GM04503 (cell line): ENCODE results near the gene ENTHD1.

Experiments
- DNase-seq: peaks from one replicate; pipeline ENCODE4 v3.0.0-alpha.2; 2012; ENCODE audit warnings: low read depth

ENTHD1 gene

DNA sequence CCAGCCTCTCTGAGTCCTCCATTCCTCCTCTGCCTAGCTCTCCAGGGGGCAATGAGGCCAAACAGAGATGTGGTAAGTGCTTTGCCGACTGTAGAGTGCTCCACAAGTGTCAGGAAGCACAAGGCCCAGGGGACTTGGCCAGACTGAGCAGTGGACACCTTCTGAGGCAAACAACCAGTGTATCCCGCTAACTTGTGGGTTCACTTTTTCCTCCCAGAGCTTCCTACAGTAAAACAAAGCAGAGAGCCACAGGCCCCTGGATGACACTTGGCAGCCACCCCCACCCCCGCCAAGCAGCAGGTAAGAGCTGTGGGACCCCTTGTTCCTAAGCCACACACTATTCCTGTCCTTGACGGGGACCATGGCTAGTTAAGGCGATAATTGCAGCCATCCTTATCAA is 162.1 kb downstream of the ENTHD1 start:
- no peak for DNase-seq

DNA sequence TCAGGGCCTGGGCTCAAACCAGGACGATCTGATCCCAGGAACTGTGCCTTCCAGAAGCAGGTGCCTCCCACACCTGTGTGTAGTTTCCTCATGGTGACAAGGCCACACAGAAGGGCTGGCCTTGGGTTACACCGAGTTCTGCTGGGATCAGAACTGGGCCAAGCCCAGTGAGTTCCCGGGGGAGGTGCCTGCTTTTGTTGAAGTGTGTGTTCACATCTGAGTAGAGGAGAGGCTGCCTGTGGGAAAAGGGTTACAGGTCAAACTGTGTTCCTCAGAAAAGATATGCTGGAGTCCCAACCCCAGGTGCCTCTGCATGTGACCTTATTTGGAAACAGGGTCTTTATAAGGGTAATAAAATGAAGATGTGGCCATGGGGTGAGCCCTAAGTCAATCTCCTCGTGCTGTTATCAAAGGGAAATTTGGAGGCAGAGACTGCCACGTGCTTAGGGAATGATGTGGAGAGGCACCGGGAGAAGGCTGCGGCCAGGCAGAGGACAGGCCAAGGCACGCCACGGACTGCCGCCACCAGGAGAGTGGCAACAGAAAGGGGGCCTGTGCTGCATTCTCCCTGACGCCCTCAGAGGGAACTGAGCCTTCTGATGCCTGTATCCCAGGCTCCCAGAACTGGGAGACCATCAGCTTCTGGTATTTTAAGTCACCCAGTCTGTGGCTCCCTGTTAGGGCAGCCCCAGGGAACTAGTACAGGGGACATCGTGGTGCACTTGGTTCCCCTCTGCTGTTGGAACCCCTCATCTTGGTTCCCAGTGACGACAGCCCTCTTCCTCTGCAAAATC is 164.2 kb downstream of the ENTHD1 start:
- DNase-seq = no peak

DNA sequence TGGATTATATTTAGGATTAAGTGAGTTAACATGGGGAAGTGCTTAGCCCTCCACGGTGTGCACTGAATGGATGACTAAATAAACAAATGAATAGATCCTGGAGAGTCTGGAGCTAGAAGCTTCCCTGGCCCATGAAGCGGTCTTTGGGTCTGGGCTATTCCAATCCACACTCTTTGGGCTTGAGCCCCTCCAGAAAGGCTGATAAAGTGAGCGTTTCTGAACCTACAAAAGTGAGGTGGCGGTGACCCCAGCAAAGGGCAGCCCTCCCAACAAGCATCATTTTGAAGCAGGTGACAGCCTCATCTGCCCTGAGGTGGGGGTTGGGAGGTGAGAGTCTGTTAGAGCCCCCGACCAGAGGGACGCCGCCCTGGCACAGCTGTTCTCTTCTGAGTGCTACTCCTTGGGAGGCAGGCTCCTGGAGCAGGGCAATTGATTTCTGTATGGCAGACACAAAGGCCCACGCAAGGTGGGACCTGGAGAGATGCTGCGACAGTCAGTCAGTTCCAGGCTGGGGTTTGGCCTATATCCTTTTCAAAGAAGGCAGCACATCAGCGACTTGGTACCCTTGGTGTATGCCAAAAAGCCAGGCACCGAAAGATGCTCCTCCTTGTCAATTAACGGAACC is 165.2 kb downstream of the ENTHD1 start:
- DNase-seq = no peak

DNA sequence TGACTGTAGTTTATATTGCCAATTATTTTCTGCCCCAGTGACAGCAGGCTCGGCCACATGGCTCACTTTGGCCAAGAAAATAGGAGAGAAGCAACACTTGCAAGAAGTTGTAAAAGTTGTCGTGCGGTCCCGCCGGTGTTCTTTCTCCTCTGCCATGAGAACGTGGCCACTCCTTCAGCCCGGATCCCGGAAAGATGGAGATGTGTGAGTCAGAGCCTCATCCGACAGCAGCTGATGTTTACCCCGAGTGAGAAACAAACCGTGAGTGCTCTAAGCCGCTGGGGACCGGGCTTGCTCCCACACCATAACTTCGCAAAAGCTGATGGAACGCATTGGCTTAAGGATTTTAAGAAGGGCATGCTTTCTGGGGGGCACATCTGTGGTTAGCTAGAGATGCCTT is 166.0 kb downstream of the ENTHD1 start:
- no peak for DNase-seq

DNA sequence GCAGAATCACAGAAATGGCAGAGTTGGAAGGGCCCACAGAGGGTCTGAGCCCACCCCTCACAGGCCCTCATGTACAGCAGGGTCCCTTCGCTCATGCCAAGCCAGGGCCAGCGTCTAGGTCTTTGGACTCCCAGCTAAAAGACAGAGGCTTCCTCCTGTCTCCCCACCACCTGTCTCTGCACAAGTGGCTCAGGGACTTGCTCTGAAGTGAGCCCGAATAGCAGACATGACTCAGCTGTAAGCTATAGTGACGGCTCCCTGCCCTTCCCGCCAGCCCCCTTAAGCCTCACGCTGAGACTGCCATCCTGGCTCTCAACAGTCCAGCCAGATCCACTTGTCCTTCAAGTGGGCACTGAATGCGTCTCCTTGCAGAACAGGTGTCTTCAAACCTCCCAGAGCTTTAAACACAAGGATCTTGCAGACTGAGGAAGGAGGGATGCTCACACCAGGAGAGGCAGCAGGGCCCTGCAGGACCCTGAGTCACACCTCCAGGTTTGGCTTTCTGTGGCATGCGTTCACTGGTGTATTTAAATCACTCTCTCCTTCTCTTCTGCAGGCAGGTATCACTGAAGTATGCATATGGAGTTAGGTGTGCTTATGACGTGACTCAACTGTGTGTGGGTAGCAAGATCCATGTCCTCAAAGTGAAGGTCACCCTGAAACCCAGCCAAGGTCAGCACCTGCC is 168.1 kb downstream of the ENTHD1 start:
- DNase-seq = no peak

DNA sequence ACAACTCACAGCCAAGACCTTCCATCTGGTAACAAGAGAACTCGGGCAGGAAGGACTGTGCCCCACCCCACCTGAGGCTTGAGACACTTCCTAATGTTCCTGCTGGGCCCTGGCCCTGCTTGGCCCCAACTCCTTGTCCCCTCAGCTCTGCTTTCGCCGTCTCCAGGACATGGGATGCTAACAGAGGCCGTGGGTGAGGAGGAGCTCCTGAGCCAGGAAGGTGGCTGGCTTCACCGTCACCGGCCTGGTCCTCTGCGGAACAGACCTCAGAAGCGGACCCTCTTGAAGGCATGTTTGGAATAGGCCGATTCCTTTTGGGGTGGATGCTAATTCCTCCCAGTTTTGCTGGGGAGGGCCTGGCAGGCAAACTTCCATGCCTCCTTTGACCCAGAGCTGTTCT is 168.7 kb downstream of the ENTHD1 start:
- DNase-seq = no peak

DNA sequence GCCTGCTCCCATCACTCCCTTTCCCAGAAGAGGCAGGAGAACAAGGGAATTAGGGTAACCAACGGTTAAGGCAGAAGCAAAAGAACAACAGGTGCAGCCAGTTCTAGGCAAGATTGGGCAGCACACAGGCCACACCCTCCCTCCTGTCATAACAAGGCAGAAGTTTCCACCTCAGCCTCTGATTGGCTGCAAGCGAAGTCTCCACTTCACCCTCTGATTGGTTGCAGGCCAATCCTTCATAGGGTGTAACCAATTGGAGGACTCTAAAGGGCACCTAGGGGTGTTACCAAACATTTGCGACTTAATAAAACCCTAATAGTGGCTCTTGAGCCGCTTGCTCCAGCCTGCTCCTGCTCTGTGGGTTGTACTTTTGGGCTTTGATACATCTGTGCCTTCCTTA is 169.2 kb downstream of the ENTHD1 start:
- DNase-seq = no peak

DNA sequence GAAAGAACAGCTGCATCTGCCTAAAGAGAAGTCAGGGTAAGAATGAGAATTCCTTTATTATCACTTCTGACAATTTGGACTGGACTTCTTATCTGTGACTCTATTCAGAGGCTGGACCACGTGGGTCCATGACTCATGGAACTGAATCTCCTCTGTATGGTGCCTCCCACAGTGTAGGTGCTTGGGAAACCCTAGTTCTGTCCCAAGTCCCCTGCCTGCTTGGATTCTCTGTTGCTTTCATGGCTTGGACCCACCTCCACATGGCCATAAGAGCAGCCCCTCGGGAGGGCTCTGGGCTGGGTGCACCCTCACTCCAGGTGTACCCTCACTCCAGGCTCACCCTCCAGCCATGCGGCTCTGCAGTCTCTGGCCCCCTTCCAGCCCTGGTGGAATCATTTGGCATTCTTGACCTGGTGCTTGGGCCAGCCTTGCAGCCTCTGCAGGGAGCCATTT is 169.6 kb downstream of the ENTHD1 start:
- DNase-seq = no peak

DNA sequence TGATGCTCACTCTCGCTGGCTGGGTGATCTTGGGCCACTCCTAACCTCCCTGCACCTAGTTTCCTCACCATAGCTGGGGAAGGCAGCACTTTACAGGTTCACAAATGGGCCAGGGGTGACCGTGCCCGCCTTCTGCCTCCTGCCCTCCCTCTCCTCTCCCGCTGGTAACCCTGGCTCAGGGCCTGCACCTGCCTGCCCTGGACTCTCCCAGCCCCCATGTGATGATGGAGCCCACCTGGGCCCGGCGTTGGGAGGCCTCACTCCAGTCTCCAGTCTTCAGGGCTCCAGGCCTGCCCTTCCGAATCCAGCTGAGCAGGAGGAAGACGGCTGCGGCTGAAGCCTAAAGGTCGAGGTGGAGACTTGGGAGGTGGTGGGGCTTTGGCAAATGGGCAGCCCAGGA is 170.1 kb downstream of the ENTHD1 start:
- DNase-seq = no peak

DNA sequence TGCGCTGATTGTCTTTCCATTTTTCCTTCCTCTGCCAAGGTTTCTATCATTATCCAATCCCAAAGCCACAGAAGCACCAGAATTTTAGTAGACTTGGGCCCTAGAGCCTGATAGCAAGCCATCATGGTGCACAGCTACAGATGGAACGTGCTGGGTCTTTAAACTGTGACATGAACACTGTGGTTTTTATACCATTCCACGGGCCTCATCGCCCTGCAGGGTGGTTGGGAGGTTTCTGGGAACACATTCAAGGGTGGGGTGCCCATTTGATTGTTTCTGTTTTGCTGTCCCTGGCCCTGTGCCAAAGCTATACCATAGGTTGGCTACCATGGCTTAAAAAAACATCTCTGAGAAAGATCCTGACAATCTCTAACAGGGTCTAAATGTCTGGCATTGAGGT is 171.1 kb downstream of the ENTHD1 start:
- no peak for DNase-seq

DNA sequence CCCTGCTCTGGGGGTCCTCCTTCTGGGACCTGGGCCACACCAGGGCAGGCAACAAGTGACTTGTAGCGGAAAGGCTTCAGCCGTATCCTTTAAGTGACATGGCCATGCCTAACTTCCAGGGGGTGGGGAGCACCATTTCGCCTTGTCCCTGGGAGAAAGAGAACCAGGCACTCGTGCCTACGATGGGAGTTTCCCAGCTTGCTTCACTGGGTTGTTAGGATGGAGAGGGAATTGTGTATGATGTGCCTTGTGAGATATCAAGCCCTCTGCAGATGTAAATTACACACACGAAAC is 171.6 kb downstream of the ENTHD1 start:
- no peak for DNase-seq

DNA sequence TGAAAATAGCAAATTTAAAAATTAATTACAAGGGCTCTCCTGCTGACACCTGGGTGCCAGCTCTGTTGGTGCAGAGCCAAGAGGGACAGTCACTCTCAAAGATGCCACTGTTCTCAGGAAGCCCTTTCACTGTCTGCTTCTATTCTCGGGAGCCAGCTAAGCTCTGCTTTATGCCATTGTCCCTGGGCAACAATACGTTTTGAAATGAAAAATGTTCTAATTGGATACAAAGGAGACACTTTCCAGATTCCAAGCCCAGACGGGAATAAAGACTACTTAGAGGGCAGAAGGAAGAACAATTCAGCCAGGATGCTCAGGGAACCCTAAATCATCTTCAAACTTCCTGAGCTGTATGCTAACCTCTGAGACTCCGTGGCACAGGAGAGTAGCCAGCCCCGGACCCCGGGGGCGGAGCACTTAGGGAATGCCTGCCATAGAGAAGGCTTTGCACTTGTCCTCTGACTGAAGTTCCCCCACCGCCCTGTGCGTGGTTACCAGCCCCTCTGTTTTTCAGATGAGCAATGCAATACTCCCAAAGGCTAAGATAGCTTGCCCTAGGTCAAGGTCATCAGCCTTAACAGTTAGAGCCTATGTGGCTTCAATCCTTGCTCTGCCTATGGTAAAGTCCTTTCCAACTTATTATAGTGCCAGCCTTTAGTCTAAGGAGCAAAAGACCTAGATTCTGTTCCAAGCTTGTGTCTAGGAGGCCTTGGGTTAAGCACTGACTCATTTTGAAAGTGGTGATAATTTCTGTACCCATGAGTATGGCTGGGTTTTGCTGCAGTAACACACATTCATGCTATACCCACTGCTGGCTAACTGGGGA is 172.1 kb downstream of the ENTHD1 start:
- DNase-seq = no peak

DNA sequence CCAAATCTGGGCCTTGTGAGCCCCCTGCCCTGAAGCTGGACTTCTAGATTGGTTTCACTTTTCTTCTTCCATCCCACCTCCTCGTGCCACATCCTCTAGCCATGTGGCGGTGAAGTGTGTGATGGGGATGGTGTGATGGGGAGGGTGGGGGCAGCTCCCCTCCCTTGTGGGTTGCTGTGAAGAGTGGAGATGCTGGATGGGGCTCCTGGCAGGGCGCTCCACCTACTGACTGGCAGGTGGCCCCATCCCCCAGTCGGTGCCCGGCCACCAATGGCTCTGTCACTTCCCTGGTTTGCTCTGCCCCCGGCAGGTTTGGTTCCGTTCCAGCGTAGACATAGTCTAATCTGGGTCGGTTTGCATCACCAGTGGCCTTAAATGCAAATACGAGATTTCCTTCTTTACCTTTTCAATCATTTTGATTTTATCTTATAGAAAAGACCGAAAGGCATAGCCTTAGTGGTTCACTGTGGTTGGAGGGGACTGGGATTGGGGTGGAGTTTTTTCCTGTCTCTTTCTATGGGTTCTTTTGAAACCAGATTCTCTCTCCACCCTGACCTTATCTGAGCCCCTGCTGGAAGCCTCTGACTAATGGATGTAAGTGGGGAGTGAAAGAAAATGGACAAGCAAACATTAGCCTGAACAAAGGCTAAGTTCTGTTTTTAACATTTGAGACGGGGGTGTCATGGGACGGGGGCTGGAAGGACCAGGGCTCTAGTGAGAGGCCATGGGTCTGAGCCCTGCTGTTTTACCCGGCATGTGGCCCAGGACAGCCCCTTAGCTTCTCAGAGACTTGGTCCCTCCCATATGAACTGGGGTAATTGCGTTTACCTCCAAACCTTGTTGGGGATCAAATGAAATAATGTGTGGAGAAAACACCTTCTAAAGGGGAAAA is 173.8 kb downstream of the ENTHD1 start:
- DNase-seq = no peak

DNA sequence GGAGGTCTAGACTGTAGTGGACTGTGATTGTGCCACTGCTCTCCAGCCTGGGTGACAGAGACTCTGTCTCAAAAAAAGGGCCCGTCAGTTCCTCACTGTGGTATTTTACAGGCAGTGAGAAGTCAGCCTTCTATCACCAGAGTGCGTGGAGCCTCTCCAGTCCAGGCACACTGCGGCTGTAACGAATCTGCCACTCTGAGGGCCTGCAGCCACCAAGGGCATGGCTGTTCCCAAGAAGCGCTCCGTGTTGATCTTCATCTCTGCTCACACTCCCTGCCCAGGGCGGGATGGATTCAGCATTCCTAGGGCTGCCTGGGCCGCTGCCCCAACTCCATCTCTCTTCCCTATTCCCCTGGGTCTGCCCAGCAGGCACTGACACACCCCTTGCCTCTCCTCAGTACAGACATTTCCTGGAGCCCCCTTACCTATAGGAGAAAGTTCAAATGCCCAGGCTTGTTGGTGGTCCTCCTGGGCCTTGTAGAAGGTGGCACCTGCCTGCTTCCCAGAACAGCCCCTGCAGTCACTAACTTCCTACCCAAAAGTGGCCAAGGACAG is 174.6 kb downstream of the ENTHD1 start:
- DNase-seq = no peak

DNA sequence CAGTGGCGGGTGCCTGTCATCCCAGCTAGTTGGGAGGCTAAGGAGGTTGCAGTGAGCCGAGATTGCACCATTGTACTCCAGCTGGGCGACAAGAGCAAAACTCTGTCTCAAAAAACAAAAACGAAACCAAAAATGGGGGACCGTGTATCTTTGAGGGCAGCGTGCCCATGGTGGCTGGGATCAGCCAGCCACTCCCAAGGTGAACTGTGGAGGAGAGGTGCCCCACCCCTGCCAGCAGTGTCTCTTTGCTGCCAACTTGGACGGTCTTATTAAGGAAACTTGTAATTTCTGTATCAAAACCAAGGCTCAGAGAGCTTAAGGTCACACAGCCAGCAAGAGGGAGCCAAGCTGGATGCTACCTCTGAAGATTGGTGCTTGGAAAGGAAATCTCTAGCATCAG is 175.4 kb downstream of the ENTHD1 start:
- no peak for DNase-seq

DNA sequence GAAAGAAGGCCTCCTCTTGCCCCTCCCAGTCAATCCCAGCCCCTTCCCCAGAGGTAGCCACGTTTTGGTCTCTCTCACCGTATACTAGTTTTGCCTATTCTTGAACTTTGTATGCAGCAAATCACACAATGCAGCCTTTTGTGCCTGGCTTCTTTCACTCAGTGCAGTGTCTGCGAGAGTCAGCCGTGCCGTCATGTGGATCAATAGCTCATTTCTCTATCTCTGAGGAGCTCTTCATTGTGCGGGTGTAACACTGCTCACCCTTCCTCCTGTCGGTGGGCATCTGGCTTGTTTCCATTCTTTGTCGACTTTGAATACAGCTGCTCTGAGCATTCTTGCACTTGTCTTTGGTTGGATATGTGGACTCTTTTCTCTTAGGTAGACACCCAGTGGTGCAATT is 176.5 kb downstream of the ENTHD1 start:
- DNase-seq = no peak

DNA sequence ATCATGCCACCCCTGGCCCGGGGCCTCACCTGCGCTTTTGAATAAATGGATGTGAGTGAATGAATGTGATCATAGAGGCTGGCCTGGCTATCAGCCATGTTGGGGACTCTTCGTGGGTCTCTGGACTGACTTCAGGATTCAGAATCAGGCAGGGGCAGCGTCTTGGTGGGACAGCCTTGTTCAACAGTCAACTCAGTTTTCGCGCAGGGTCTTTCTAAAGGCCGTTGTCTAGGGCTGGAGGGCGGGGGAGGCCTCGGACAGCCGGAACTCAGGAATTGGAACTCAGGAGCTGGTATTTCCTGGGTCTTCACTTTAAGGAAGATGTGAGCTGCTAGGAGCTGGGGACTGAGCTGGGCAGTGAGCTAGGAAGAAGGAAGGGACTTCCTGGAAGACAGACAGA is 177.0 kb downstream of the ENTHD1 start:
- no peak for DNase-seq

DNA sequence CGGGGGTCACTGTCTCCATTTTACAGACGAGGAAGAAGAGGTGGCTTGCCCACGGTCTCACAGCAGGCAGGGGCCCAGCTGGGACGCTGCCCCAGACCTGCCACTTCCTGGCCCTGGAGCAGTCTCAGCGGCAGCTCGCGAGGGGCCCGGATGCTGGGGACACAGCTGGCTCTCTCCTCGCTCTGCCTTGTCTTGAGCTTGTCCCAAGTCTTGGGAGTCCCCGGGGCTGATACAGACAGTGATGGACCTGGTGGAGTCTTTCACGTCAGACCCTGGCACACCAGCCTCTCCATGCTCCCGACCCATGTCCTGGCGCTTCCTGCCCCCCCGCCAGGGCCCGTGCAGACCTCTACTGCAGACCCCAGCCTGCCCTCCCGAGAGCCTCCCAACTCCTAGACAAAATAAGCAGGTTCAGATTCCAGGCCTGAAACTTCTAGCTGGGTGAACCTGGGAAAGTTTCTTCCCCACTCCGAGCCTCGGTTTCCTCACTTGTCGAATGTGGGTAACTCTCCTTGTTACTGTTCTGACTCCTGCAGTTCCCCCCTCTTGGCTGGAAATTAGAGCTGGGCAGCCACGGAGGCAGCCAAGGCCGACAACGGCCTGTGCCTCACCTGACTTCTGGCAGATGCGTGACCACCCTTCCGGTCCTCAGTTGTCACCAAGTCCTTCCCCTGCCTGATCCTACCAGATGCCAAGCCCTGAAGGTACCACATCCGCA is 177.6 kb downstream of the ENTHD1 start:
- DNase-seq = no peak

DNA sequence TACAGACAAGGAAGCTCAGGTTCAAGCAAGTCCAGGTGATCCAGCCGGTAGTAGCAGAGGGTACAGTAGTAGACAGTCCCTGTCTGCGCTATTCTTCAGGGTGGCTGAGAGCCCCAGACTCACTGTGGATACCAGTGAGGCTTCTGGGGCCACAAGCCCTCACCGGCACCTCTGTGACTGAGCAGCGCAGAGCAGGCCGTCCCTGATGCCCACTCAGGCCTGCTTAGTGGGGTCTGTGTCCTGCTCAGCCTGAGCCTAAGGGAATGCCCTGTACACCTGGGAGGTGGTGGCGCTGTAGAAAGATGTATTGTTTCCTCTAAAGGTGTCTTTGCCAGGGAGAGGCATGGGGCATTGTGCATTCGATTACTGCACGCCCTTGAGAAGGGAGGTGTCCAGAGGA is 179.2 kb downstream of the ENTHD1 start:
- DNase-seq = no peak

DNA sequence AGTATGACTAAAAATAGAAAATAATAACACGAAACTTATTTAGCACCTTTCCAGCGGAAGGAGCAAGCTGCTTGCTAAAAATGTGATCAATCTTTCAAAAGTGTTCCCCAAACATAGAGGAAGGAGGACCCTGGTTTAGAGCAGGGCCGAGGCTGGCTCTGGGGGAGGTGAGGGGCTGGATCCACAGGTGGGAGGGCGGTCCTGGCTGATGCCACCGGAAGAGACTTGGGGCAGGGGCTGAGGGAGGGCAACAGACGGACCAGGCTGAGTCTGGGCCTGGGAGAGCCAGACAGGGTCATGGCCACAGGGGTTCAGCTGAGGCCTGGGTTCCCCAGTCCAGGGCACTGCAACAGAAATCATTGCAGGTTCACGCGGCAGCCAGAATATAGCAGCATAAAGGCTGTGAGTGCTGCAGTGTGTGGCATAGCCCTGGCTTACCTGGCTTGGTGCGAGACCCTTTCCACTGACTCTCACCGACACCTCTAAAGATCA is 179.7 kb downstream of the ENTHD1 start:
- no peak for DNase-seq
